Progenitor cell of endocrine pancreas (in vitro differentiated cells): ENCODE data around the gene TFR2. TPM values are rescaled to one million over a fixed set of nuclear protein-coding genes. Genes with fewer than 3 reads are reported as not detected.
A peak's percentile ranks its signal among the peaks of the same experiment; 100 is the strongest.

Experiments used
- DNase-seq: peaks from one replicate; pipeline ENCODE4 v3.0.0; 2021; ENCODE audit warnings: low spot score; ENCODE audit not compliant: unreplicated experiment
- H3K27ac Mint-ChIP-seq: 2 replicates; pipeline ENCODE4 v1.8.0; 2021; ENCODE audit warnings: mild to moderate bottlenecking, moderate library complexity, mixed read lengths
- H3K27me3 Mint-ChIP-seq: 2 replicates; pipeline ENCODE4 v1.8.0; 2021; ENCODE audit warnings: mixed read lengths
- H3K36me3 Mint-ChIP-seq: 2 replicates; pipeline ENCODE4 v1.8.0; 2022; ENCODE audit warnings: mixed read lengths; ENCODE audit not compliant: insufficient read depth
- H3K4me1 Mint-ChIP-seq: 2 replicates; pipeline ENCODE4 v1.8.0; 2021; ENCODE audit warnings: low read depth, mixed read lengths
- H3K4me3 Mint-ChIP-seq: 2 replicates; pipeline ENCODE4 v1.8.0; 2021; ENCODE audit warnings: low read depth, mild to moderate bottlenecking, moderate library complexity, mixed read lengths
- H3K9me3 Mint-ChIP-seq: 2 replicates; pipeline ENCODE4 v1.8.0; 2021; ENCODE audit warnings: low read depth, mixed read lengths
- CTCF ChIP-seq: fragments of 200-600 bp; sonication (generic); IDR thresholded peaks from one replicate; pipeline ENCODE4 v1.5.0; 2021; ENCODE audit warnings: antibody characterized with exemption, mild to moderate bottlenecking; ENCODE audit not compliant: unreplicated experiment
- total RNA-seq: library from RNA; stranded (reverse); gene quantifications from 2 replicates; pipeline ENCODE4 v1.2.1, GENCODE V29; 2021

TFR2 gene
- total RNA-seq, 1 donor from 2014 or later: 0.93 TPM

DNA sequence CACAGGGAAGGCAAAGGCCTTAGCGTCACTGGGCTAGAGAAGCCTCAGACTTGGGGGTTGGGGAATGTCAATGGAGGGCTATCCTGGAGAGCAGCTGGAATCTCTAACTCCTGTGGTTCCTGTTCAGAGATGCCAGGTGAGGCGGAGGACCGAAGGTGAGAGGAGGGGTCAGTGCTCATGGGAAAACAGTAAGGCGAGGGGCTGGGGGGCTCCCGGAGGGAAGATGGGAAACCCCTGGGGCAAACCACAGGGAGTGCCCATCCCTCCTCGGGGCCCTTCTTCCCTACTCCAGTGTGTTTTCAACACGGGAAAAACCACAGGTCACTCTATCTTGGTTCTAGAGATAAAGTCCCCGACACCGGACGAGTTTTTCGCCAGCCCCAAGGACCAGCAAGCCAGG, 58.7 kb downstream of the TFR2 start:
- no peak for TF ChIP-seq CTCF
- H3K27ac Mint-ChIP-seq: no peak overlapping the region
- DNase-seq: no peak
- peaks cover 20% of the 10 kb centered on the region for H3K4me1 Mint-ChIP-seq
- peaks cover 3% of the 10 kb centered on the region for H3K36me3 Mint-ChIP-seq
- H3K27me3 Mint-ChIP-seq: no peaks in the 10 kb centered on the region
- H3K9me3 Mint-ChIP-seq: no peaks in the 10 kb centered on the region
- H3K4me3 Mint-ChIP-seq: peak overlapping the region; percentile 46

- H3K9me3 Mint-ChIP-seq: no peaks in the 10 kb centered on the region
- H3K4me1 Mint-ChIP-seq: peaks cover 20% of the 10 kb centered on the region
- TF ChIP-seq CTCF: no peak
- H3K36me3 Mint-ChIP-seq: peaks cover 3% of the 10 kb centered on the region
- no peak for DNase-seq
- no peaks in the 10 kb centered on the region for H3K27me3 Mint-ChIP-seq
- H3K4me3 Mint-ChIP-seq: no peak overlapping the region
- H3K27ac Mint-ChIP-seq: no peak overlapping the region
Measured at GRCh38 chr7:100582041-100582579, 59.2 kb downstream of the TFR2 start.

GRCh38 chr7:100580466-100581283, 60.7 kb downstream of the TFR2 start:
- DNase-seq: no peak
- Mint-ChIP-seq H3K36me3 (peaks cover 6% of the 10 kb centered on the region), H3K27ac (no peak overlapping the region), H3K4me1 (peaks cover 20% of the 10 kb centered on the region), H3K9me3 (no peaks in the 10 kb centered on the region), H3K27me3 (no peaks in the 10 kb centered on the region), H3K4me3 (no peak overlapping the region)
- no peak for TF ChIP-seq CTCF

GRCh38 chr7:100578246-100579183, 62.8 kb downstream of the TFR2 start:
- Mint-ChIP-seq H3K27me3 (no peaks in the 10 kb centered on the region), H3K9me3 (no peaks in the 10 kb centered on the region), H3K36me3 (peaks cover 7% of the 10 kb centered on the region), H3K4me1 (peaks cover 3% of the 10 kb centered on the region), H3K27ac (no peak overlapping the region), H3K4me3 (no peak overlapping the region)
- no peak for DNase-seq
- no peak for TF ChIP-seq CTCF

DNA sequence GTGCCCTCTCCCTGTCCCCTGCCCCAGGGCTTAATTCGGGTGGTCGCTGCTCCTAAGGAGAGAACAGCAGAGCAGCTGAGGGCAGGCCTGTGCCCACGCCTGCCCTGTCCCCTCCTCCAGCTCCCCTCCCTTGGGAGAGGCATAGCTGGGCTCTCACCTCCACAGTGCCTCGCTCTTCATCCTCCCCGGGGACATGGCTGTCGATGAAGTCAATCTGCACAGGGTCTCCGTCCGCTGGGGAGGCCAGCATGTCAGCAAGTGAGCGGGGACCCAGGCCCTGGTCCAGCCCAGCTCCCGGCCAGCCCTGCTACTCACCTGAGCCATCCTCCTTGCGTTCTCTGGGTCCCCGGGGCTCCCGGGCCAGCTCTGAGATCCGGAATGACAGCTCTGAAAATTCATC, 63.8 kb downstream of the TFR2 start:
- no peak for TF ChIP-seq CTCF
- Mint-ChIP-seq H3K4me1 (no peaks in the 10 kb centered on the region), H3K36me3 (peaks cover 7% of the 10 kb centered on the region), H3K27ac (no peak overlapping the region), H3K27me3 (no peaks in the 10 kb centered on the region), H3K4me3 (no peak overlapping the region), H3K9me3 (no peaks in the 10 kb centered on the region)
- no peak for DNase-seq
